Left colon (tissue), 2 donors: ENCODE measurements around the gene RGS16. TPM values are rescaled to one million over a fixed set of nuclear protein-coding genes. Genes with fewer than 3 reads are reported as not detected.
A peak's percentile ranks its signal among the peaks of the same experiment; 100 is the strongest.
"Not testable (repeated sequence)": the region's sequence is repeated elsewhere in the genome, so short reads cannot be mapped to it uniquely, and the experiment has no call there.

ENCODE experiments used
- ATAC-seq: fragments of 200-7000 bp; cut with Tn5 transposase; one replicate; pipeline ENCODE4 v1.9.1; 2020; ENCODE audit warnings: mild to moderate bottlenecking, moderate library complexity
- DNase-seq, 2 donors: peaks; one replicate each; pipeline ENCODE4 v3.0.0-alpha.2; 2020
- intact Hi-C, 2 donors: fragments of 100-400 bp; cut with DNase I in 1 of 2; cut with micrococcal nuclease in 1 of 2; formaldehyde crosslinking; loops; one replicate each; pipeline versions ENCODE4 v1.11.2 to v1.14.0; 2022; cut with DNase I, micrococcal nuclease
- long read RNA-seq: library from polyadenylated mRNA; unstranded; transcript quantifications from one replicate; pipeline ENCODE4 v2.0.0, GENCODE V29; 2021
- total RNA-seq, 2 donors: library from RNA; stranded (reverse); fragmentation: NEBNext Ultra II Directional; extraction: Animal tissue kit (Norgen Biotek cat#: 25700); gene quantifications; one replicate each; pipeline ENCODE4 v1.2.1, GENCODE V29; 2021
- donor health status: DM: no; HTN: no; CAD: no.
- donor health status: DM: yes; HTN: yes; CAD: no.

Gene RGS16, protein sequence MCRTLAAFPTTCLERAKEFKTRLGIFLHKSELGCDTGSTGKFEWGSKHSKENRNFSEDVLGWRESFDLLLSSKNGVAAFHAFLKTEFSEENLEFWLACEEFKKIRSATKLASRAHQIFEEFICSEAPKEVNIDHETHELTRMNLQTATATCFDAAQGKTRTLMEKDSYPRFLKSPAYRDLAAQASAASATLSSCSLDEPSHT
- total RNA-seq, result 1 to 10 TPM in 1 of 2 donors, under 1 TPM in 1; 0.64 to 1.1 TPM
- long read RNA-seq, partial matches to known transcripts, result 1 of 4 reads
- long read RNA-seq, other reads (novel, unspliced or antisense), result 0 of 4 reads

DNA sequence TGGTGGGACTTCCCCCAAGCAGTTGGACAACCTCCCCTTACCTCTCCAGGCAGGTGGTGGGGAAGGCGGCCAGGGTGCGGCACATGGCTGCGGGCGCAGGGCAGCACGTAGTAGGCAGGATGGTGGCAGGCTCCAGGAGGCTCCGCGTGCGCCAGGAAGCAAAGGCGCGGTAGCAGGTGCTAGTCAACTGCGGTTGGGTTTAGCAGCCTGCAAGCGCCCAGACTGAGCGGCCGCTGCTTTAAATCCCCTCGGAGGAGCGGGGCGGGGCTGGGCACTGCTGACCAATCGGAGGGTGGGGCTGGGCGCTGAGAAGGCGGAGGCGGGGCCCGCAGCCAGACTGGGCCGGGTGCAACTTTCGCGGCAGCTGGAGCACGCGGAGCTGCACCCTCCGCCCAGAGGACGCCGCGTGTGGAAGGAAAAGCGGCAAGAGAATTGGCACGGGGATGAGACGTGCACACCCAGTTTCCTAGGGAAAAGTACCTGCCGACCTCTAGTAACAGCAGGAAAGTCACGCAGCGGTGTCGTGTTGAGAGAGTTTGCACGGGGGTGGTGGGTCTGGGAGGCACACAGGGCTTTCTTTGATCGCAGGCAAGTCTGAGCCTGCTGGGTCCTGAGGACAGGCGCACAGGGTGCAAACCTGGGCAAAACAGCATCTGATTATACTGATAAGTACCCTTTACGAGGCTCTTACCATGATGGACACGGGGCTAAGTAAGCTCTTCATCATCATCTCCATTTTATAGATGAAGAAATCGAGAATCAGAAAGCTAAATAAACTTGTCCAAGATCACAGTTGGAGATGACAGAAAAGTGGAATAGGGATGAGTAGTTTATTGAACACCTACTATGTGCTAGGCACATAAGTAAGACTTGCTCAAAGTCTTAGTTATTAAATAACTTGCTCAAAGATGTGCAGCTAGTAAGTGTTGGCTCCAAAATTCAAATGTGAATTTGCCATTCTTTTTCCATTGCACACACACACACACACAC, at the start of gene RGS16:
RGS16 (minus strand) TSS at position 215 of the 990 bp plus-strand sequence; CDS start at position 85, 130 bp downstream.
- DNase-seq (peak; percentile 94 to 98), ATAC-seq (peak; percentile 98)
- intact Hi-C loops, result loop anchor here in 1 of 2 donors (5.0 kb wide), 1 partner anchor 178 kb away; no protein-coding TSS in a partner anchor

DNA sequence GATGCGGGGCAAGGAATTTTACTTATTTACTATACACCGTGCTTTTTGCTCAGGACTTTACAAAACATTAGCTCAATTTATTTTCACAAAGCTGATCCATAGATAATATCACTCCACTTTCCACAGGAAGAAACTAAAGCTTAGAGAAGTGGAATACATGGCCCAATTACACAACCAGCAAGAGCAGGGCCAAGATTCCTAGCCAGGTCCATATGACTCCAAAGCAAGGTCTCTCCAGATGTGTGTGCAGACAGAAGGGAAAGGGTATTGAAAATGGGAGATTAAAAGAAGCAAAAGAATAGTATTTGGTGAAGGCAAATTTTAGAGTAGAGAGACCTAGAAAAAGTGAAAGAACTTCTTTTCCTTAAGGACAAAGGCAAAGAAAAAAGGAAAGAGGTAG, 49.8 kb upstream of the RGS16 start:
- DNase-seq (no peak), ATAC-seq (no peak)
- intact Hi-C loops, result no loop called here

DNA sequence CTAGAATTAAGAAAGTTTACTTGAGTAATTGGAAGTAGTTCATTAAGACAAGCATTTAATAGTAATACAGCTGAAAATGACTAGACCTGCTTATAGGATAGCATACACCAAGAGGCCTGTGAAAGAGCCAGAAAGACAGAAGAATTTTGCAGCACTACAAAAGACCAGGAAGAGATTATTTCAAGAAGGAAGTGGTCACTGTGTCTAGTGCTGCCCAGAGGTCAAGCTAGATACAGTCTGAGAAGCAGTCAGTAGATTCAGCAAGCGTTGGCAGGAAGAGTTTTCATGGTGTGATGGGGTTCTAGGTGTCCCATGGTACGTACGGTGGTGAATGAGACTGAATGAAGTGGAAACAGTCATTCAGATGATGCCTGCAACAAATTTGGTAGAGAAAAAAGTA, 48.7 kb upstream of the RGS16 start:
- intact Hi-C loops, result no loop called here
- no peak for ATAC-seq
- DNase-seq, result no peak

DNA sequence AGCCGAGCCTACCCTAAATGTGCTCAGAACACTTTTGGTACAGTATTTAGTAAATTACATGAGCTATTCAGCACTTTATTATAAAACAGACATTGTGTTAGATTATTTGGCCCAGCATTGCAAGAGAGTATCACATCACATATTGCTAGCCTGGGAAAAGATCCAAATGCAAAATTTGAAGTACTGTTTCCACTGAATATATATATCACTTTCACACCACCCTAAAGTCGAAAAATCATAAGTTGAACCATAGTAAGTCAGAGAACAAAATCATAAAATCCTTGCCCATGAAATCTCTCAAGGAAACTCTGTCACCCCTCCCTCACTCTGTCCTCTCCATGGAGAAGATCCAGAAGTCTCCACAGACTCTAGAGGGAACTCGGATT, 47.1 kb upstream of the RGS16 start:
- intact Hi-C loops, result no loop called here
- no peak for DNase-seq
- no peak for ATAC-seq

DNA sequence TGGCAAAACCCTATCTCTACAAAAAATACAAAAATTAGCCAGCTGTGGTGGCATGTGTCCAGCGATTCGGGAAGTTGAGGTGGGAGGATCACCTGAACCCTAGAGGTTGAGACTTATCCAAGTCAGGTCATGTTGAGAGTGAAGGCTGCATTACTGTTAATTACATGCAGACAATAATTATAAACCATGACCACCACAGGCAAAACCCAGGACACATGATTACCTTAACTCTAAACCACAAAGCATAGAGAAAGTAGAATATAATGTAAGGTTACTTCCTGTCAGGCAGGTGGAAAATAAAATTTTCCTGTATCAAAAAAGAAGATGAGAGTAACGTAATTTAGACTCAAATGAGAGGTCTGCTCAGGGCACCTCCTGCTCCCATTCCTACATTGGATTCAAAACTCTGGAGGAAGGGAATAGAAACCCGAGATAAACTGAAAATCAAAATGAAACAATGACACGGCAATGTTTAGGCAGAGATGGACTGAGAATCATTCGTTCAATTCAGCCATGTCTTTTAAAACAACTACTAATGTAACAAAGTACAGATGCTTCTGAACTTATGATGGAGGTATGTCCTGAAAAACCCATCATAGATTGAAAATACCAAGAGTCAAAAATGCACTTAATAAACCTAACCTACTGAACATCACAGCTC, 46.6 kb upstream of the RGS16 start:
- ATAC-seq (no peak), DNase-seq (no peak)
- intact Hi-C loops, result no loop called here

DNA sequence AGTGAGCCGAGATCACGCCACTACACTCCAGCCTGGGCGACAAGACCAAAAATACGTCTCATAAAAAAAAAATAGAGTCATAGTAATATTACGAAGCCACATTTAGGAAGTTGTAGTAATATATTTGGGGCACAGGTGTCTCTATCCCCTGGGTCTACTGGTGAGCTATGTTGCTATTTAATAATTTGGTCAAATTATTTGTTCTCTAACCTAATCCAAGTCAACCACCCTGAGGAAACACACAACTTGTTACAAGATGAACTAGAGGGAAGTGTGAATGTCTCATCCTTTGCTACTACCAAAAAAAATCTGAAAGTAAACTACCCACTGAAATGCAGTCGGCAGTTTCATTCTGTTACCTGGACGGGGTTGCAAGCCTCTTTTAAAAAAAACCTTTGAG, 44.9 kb upstream of the RGS16 start:
- DNase-seq (no peak), ATAC-seq (no peak)
- intact Hi-C loops, result no loop called here

DNA sequence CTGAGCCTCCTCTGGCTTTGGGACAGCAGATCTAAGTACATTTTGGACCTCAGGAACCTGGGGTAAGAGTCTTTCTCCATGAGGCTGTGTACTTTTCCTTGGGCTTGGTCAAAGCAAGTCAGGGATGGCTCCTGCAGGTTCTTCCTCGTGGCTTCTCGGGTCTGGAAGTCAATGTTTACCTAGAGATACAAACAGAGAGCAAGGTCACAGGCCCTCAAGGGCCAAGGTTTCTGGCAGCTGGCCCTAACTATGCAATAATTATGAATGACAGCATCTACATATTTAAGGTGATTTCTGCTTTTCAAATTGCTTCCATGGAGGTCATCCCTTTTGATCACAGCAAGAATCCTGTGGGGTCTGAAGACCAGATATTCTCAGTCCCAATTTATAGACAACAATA, 42.5 kb upstream of the RGS16 start:
- ATAC-seq (no peak), DNase-seq (no peak)
- intact Hi-C loops, result no loop called here

DNA sequence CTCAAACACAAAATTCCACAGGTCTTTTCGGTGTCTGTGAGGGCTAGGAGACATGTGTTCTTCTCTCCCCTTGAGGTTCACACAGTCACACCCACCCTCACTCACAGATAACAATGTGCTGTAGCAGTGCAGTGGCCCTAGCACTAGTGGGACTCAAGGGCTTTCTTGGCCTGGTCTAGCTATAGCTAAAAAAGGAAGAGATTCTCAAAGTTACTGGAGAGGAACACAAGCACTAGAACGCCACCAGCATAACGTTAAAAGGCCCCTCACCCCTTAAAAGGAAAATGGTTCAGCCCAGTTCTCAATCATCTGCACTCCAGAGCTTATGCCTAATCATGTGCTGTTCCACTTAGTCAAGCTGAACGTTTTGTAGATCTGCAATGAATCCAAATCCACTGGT, 40.7 kb upstream of the RGS16 start:
- no peak for DNase-seq
- no peak for ATAC-seq
- intact Hi-C loops, result no loop called here

DNA sequence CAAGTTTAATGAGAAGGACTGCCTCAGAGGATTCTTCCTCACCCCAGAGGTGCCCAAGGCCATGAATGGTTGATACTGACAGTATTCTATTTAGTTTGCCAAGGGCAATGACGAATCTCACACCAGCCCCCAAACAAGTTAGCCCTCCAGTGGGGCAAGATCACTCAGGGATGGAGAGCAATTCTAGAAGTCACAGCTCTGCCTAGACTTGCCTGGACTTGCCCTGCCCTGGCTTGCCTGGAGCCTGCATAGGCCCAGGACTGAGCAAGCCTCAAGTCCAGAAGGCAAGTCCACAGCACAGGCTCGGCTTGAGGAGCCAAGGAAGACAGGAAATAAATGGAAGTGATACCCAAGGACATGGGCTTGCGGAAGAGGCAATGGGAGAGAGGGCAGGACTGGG, 39.5 kb upstream of the RGS16 start:
- ATAC-seq (no peak), DNase-seq (no peak)
- intact Hi-C loops, result no loop called here

DNA sequence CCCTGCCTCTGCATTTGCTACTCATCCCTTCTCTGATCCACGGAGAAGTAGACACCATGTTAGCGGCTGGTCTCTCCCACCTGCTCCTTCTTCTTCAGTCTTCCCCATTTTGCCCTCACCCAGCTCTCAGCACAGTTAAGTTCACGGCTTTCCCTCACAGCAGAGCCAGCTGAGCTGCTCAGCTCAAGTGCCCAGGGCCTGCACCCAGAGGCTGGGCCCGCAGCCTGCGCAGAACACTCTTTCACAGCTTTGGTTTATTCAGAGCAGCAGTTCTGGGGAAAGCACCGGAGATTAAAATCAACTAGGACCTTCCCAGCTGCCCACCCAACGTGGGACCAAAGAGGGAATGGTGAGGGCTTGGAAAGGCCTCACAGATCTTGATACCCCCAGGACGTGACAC, 38.3 kb upstream of the RGS16 start:
- DNase-seq (no peak), ATAC-seq (no peak)
- intact Hi-C loops, result no loop called here

DNA sequence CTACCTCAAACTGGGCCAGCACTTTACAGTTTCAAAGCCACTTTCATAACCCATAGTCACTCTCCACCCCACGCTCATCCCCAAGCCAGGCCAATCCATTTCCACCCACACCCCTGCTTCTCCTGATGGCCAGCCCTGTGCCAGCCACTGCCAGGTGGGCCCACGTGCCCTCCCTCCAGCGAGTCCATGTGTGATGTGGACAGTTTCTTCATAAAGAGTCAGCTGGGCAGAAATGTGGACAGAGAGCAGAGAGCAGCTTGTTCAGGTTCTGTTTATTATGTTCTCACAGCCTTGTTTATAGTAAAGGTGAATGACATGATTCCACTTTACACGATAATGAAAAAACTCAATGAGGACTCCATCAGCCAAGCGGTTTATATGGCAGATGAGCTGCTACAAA, 37.4 kb upstream of the RGS16 start:
- no peak for DNase-seq
- no peak for ATAC-seq
- intact Hi-C loops, result no loop called here

DNA sequence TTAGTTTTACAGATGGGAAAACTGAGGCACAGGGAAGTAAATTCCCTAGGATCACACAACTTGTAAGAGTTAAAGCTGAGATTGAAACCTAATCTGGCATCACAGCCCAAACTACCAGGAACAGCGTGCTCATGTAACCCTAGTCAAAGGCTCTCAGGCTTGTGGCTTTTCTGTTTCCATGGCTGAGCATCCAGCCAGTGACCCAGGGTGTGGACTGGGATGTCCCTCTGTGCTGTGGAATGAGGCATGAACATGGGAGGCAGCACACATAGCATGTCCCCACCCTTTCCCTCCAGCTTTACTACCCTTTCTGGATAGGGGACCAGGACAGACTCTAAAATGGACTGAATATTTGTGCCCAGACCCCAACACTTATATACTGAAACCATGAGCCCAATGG, 35.1 kb upstream of the RGS16 start:
- no peak for ATAC-seq
- intact Hi-C loops, result no loop called here
- DNase-seq, result no peak

DNA sequence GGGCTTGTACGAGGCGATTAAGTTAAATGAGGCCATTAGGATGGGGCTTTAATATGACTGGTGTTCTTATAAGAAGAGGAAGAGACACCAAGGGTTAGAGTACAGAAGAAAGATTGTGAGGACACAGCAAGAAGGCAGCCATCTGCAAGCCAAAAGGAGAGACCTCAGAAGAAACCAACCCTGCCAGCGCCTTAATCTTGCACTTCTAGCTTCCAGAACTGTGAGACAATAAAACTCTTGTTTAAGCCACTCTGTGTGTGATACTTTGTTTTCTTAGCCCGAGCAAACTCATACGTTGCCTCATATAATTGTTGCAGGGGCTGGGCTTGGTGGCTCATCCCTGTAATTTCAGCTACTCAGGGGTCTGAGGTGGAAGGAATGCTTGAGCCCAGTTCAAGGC, 33.6 kb upstream of the RGS16 start:
- DNase-seq, result no peak
- ATAC-seq, result no peak
- intact Hi-C loops, result no loop called here

DNA sequence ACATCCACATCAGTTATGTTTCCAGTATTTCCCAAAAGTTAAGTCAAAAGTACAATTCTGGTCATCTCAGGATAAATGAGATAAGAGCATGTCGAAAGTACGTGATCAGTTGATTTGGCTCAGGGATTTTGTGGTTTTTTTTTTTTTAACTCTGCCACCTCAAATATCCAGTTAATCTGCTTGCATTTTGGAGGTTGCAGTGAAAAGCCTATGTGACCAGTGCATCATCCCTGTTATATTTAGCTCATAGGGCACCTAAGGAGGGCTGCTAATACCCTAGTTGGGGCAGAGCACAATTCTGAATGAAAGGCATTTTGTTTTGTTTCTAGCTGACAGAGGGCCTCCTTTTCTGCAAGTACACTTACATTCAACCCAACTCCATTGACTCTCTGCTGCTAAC, 31.7 kb upstream of the RGS16 start:
- intact Hi-C loops, result no loop called here
- no peak for ATAC-seq
- DNase-seq, result no peak

DNA sequence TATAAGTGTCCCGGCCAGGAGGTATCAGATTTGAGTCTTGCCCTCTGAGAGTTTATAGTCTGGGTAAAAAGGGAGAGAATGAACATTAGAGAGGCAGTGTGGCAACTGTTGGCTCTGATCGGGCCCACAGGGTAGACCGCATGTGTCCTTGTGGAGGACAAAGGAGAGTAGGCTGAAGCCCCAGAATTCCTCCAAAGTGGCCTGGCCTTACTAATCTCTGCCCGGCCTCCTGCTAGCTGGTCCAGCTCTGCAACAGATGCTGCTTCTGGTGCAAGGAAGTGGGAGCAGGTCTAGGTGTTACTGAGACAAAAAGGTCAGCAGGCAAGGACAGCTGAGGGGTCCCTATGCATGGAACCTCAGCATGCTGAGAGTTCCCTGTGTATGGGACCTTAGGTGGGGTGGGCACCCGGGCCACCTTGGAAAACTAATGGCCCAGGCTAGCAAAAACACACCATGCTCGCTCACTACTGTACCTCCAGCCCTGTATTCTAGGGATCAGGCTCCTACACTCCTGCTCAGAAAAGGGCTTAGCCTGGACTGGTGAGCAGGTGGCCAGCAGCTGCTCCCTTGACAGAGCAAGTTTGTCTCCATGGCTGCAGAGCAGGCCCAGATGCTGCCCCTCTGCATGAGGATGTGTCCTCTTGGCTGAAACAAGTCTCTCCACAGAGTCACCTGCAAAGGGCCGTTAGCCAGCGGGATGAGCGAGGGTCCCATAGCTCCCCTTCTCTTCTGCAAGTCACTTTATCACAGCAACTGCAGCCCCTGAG, 30.3 kb upstream of the RGS16 start:
- ATAC-seq (no peak), DNase-seq (no peak)
- intact Hi-C loops, result no loop called here

DNA sequence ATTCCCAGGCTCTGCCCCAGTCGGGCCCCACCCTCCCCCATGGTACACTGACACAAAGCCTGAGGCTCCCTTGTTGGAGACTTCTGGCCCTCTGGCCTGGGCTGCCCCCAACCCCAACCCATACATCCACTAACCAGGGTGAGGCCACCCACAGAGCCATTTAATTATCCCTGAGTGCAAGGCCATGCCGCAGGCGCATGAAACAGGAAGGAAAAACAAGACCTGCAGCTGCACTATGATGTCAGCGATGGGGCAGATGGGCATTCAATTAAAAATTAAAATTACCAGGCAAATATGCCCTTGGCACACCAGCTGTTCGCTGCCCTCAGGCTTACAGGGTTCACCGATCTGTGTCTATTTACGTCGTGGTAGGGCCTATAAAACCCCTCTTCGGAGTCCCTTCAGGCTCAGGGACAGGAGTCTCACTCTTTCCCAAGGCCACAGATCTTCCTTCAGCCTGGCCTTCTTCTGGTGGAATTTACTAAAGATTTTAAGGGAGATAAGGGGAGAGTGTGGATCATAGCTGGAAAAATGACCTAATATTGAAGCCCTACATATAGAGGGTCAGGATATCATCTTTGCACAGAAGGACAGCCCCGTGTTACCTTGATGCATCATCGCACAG, 29.6 kb upstream of the RGS16 start:
- ATAC-seq (peak; percentile 76), DNase-seq (peak in 1 of 2 donors; percentile 21)
- intact Hi-C loops, result no loop called here

DNA sequence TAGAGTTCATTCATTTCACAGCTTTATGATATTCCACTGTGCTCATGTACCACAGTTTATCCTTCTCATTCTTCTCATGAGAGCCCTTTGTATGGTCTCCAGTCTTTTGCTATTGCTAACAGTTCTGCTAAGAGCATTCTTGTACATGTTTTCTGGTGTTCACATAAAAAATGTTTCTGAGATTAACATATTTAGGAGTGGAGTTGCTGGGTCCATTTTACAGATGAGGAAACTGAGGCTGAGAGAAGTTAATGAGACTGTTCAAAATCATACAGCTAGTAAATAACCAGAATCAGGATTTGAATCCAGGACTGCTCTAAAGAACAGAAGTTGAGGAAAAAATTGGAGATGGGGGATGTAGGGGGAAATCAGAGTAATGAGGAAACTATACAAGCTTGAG, 28.8 kb upstream of the RGS16 start:
- intact Hi-C loops, result no loop called here
- DNase-seq (no peak), ATAC-seq (no peak)

DNA sequence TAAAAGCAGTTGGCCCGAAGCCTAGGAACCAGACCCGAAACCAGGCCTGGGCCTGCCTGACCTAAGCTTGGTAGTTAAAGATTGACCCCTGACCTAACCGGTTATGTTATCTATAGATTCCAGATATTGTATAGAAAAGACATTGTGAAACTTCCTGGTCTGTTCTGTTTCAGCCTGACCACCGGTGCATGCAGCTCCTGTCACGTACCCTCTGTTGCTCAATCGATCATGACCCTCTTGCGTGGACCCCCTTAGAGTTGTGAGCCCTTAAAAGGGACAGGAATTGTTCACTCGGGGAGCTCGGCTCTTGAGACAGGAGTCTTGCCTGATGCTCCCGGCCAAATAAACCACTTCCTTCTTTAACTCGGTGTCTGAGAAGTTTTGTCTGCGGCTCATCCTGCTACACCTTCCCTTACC, 28.3 kb upstream of the RGS16 start:
- DNase-seq (peak in 1 of 2 donors; percentile 22), ATAC-seq (peak; percentile 39)
- intact Hi-C loops, result not testable (repeated sequence)
